HG03175 (cell line): ENCODE results near the gene HNRNPUL2.
A peak's percentile ranks its signal among the peaks of the same experiment; 100 is the strongest.
"Not testable (repeated sequence)": the region's sequence is repeated elsewhere in the genome, so short reads cannot be mapped to it uniquely, and the experiment has no call there.

Source experiments
- ATAC-seq: cut with Tn5 transposase; IDR thresholded peaks from one replicate; pipeline ENCODE4 v1.9.1; 2021; ENCODE audit warnings: mild to moderate bottlenecking, moderate library complexity; ENCODE audit not compliant: unreplicated experiment

HNRNPUL2 gene

GRCh38 chr11:62727165-62727871 is at the start of gene HNRNPUL2:
Gene HNRNPUL2, minus strand, starts transcription at chr11:62727457. Its CDS starts 301 bp downstream, at chr11:62727156.
- ATAC-seq, result peak; percentile 78

GRCh38 chr11:62775646-62776045 is 48.4 kb upstream of the HNRNPUL2 start:
- no peak for ATAC-seq

- ATAC-seq, result no peak
These were observed 47.1 kb upstream of the HNRNPUL2 start for GRCh38 chr11:62774407-62774806.

DNA sequence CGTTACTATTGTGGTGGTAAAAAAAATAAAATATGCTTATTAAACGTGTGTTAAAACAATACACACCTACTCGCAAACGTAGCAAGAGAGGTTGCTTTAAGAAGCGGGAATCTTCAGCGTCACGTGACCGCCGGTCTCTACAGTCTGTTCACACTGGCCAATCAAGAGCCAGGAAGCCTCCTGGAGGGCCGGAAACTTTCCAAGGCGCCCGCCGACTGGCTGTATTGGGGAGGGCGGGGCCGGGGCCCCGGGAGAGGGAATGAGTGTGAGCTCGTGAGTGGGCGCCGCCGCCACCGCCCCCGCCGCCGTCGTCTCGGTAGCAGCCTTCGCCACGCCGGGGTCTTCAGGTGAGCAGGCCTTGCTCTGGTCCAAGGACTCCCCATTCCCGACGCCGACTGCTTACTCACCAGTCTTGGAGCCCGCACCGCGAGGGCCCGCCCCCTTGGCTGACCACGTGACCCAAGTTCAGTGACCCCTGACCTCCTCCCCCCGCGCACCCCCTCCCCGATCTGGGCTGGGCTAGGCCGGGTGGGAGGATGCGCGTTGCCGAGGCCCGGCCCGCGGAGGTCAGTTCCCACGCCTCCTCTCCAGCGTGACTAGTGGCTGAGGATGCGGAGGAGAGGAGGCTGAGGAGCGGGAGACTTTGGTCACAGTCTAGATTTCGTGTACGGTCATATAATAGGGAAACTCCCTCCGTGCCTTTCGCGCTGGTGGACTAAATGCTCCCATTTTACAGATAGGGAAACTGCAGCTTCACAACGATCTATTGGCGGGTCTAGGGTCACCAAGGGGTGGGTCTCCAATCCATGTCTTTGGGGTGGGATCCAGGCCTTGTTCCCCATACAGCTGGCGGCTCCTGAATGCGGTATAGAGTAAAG is 44.1 kb upstream of the HNRNPUL2 start, which contains the start of gene TAF6L:
TAF6L (plus strand) TSS at position 253 of the 878 bp plus-strand sequence. CDS start 4,388 bp downstream, outside the sequence.
- peak; percentile 75 for ATAC-seq

DNA sequence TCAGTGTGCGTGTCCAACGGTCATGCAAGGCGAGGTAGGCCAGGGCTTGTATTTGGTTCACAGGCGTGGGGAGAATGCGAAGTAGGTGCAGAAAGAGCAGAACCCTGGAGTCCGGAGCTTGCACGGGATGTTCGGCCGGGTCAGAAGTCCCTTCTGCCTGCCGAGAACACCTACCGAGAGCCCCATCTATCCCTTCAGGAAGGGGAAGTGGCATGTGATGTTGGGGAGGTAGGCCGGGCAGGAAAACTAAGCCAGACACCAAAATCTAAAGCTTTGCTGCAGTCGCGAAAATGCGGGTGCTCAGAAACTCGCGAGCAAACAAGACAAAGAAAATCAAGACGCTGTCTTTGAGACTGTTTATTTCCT is 43.5 kb upstream of the HNRNPUL2 start:
- ATAC-seq, result no peak

GRCh38 chr11:62760867-62761227 is 33.6 kb upstream of the HNRNPUL2 start:
- not testable (repeated sequence) for ATAC-seq

- no peak for ATAC-seq
These were observed 30.9 kb upstream of the HNRNPUL2 start for GRCh38 chr11:62757846-62758788.

GRCh38 chr11:62755086-62755615 is 27.9 kb upstream of the HNRNPUL2 start:
- no peak for ATAC-seq

DNA sequence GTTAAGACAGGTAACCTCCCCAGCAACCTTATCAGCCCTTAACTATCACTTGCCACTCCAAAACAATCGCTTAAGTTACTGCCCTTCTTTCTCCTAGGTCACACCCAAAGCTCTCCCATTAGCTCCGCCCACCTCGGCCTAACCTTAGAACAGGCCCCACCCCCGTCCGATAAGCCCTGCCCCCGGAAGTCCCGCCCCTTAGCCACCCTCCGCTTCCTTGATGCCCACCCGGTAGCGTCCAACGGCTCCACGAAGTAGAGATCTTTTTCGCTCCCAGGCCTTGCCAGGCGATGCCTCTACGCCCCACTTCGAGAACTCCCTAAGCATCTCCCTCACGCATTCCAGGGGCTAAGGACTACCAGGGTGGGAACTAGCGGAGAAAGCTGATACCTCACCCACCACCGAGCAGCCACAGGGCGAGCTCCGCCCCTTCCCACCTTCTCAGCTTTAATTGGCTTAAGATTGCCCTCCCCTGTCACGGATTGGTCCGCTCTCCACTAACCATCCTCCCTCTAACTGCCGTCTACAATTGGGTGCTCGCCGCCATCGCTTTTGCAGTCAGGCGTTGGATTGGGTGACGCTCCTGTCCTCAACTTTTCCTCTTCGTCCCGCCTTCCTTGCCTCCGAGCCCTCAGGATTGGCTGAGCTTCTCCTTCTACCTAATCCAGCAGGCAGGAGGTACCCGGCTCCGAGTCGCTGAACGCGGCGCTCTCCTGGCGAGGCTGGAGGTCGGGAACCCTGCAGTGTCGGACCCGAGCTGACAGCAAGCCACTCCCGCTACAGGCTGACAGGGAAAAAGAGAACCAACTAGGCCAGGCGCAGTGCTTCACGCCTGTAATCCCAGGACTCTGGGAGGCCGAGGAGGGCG is 26.7 kb upstream of the HNRNPUL2 start, which contains the start of gene ZBTB3:
ZBTB3 (minus strand) TSS at position 425 of the 868 bp plus-strand sequence. CDS start 496 bp downstream, outside the sequence.
- peak; percentile 94 for ATAC-seq

GRCh38 chr11:62752994-62753735 is 25.9 kb upstream of the HNRNPUL2 start:
- no peak for ATAC-seq

DNA sequence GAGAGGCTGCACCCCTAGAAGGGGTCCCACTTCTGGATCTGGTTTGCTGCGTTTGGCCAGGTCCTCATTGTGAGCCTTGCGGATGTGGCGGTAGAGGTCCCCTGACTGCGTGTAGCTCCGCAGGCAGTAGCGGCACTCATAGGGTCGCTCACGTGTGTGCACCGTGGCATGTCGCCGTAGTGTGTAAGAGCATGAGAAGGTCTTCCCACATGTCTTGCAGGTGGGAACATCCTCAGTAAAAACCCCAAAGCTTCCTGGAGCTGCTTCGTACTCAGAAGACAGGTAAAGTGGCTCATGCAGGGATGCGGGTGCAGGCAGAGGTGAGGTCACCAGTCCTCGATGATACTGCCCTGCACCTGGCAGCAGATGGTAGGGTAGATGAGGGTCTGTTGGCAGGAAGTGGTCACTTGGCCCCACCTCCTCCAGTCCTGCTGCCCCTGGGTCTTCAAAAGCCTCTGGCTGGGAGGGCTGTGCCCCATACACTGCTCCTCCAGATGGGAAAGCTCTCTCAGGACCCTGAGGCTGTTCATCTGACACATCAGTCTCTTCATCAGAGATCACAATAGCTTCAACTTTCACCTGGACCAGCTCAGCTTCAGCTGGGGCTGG is 25.0 kb upstream of the HNRNPUL2 start:
- ATAC-seq, result no peak

DNA sequence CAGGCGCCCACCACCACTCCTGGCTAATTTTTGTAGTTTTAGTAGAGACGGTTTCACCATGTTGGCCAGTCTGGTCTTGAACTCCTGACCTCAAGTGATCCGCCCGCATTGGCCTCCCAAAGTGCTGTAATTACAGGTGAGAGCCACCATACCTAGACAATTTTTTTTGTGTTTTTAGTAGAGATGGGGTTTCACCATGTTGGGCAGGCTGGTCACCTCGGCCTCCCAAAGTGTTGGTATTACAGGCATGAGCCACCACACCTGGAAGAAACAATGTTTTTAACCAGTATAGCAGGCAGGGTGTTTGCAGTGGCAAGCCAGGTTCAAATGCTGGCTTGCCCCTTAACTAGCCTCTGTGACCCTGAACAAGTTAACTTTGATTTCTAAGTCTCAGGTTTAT is 22.7 kb upstream of the HNRNPUL2 start:
- not testable (repeated sequence) for ATAC-seq

DNA sequence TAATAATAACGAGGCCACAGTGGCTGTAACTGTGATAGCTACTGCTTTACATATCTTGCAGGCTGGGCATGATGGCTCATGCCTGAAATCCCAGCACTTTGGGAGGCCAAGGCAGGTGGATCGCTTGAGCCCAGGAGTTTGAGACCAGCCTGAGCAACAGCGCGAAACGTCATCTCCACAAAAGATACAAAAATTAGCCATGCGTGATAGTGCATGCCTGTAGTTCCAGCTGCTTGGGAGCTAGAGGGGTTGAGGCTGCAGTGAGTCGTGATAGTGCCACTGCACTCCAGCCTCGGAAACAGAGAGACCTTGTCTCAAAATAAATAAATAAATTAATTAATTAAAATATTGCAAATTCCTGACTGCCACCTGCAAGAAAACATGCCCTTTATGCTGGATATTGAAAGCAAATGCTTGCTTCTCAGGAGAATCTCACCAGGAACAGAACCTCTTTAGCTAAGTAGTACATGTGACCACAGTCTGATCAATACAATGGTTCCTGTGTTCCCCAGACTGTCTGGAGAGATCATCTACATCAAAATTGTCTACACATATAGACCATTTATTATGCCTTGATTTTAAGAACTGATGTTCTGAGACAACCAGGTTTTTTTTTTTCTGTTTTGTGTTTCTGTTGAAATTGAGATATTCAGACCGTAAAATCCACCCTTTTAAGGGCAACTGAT is 20.4 kb upstream of the HNRNPUL2 start:
- no peak for ATAC-seq

DNA sequence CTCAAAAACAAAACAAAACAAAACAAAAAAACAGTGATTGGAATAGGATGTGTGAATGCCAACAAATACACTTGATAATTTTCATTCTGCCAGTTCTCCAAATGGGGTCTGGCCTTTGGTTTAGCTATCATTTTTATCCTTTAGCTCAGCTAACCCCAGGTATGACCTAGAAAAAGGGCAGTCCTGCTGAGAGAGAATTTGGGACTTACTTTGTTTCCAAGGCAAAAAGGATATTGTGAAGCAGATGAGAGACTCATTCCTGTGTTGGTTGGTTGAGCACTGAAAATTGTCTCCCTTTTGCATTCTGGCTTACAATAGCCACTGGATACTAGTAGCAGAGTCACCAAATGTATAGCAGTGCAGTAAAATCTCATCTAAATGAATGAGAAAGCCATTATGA is 9.9 kb upstream of the HNRNPUL2 start:
- ATAC-seq, result no peak

GRCh38 chr11:62732830-62733229 is 5.6 kb upstream of the HNRNPUL2 start:
- no peak for ATAC-seq

DNA sequence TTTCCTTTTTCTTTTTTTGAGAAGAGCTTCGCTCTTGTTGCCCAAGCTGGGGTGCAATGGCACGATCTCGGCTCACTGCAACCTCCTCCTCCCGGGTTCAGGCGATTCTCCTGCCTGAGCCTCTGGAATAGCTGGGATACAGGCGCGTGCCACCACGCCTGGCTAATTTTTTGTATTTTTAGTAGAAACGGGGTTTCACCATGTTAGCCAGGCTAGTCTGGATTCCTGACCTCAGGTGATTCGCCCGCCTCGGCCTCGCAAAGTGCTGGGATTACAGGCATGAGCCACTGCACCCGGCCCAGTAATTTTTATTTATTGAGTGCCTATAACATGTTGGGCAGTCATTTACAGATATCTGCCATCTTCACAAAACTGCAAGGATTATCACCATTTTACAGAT is 2.8 kb upstream of the HNRNPUL2 start:
- not testable (repeated sequence) for ATAC-seq

GRCh38 chr11:62728171-62728988 is 1.1 kb upstream of the HNRNPUL2 start, which contains the start of gene TTC9C:
Gene TTC9C, plus strand, starts transcription at chr11:62728486. Its CDS starts 363 bp downstream, at chr11:62728849.
- no peak for ATAC-seq
